HEK293 (cell line): ENCODE results near the gene HMGN2.

ENCODE experiments used
- CTCF ChIA-PET: fragments of 350-600 bp; formaldehyde crosslinking; extraction: SDS; loops from one replicate; lab custom pipeline; 2021; ENCODE audit warnings: antibody characterized with exemption; lab: Yijun Ruan, JAX
- POLR2A ChIA-PET: fragments of 300-600 bp; formaldehyde crosslinking; extraction: SDS; loops from one replicate; lab custom pipeline; 2020; ENCODE audit warnings: antibody characterized with exemption, inconsistent platforms; lab: Yijun Ruan, JAX
- H3K27ac ChIP-seq: fragments of 200-500 bp; sonication (Bioruptor generic); 2 replicates; pipeline ENCODE4 v1.5.1; 2014; ENCODE audit warnings: low read depth, low read length, control low read depth, inconsistent platforms; ENCODE audit errors: extremely low read depth
- H3K36me3 ChIP-seq, 2 experiments: fragments of 200-500 bp in 1 of 2; sonication (Bioruptor generic) in 1 of 2; 1 replicate in 1 of 2; 2 replicates in 1 of 2; pipeline ENCODE4 v1.5.1; 2014 to 2017; ENCODE audit warnings: inconsistent platforms in 2 of 2, low read length in 2 of 2; ENCODE audit not compliant: control insufficient read depth in 2 of 2, insufficient read depth in 1 of 2
- H3K4me1 ChIP-seq: fragments of 200-500 bp; sonication (Bioruptor generic); 2 replicates; pipeline ENCODE4 v1.5.1; 2014; ENCODE audit warnings: mild to moderate bottlenecking, low read length, inconsistent platforms; ENCODE audit not compliant: control insufficient read depth, insufficient read depth
- H3K4me3 ChIP-seq: 2 replicates; pipeline ENCODE4 v1.5.1; 2011; ENCODE audit warnings: low read depth, mild to moderate bottlenecking, control low read depth, low read length, moderate library complexity
- H3K9me3 ChIP-seq: fragments of 200-500 bp; sonication (Bioruptor generic); 2 replicates; pipeline ENCODE4 v1.5.1; 2014; ENCODE audit warnings: low read depth, low read length, inconsistent platforms; ENCODE audit not compliant: control insufficient read depth, insufficient read depth
- BCL11B ChIP-seq: fragments of 450-650 bp; formaldehyde crosslinking; IDR thresholded peaks from 2 replicates; pipeline ENCODE4 v1.5.1; 2016; ENCODE audit warnings: low read depth, missing biosample characterization, missing genetic modification characterization
- PATZ1 ChIP-seq: fragments of 450-650 bp; formaldehyde crosslinking; IDR thresholded peaks from 2 replicates; pipeline ENCODE4 v1.5.1; 2016; ENCODE audit warnings: missing biosample characterization, missing genetic modification characterization
- REPIN1 ChIP-seq: fragments of 450-650 bp; formaldehyde crosslinking; IDR thresholded peaks from 2 replicates; pipeline ENCODE4 v1.5.1; 2017; ENCODE audit warnings: missing biosample characterization, missing genetic modification characterization, low read depth
- SETDB1 ChIP-seq: IDR thresholded peaks from one replicate; pipeline ENCODE4 v1.6.1; 2017; ENCODE audit warnings: mild to moderate bottlenecking, low read length, moderate library complexity, mixed read lengths; ENCODE audit not compliant: insufficient read length
- ZBTB21 ChIP-seq: fragments of 450-650 bp; formaldehyde crosslinking; IDR thresholded peaks from 2 replicates; pipeline ENCODE4 v1.5.1; 2017; ENCODE audit warnings: missing biosample characterization, missing genetic modification characterization
- ZEB2 ChIP-seq: fragments of 450-650 bp; formaldehyde crosslinking; IDR thresholded peaks from 2 replicates; pipeline ENCODE4 v1.5.1; 2016; ENCODE audit warnings: missing biosample characterization, missing genetic modification characterization
- ZNF155 ChIP-seq: fragments of 450-650 bp; formaldehyde crosslinking; IDR thresholded peaks from 2 replicates; pipeline ENCODE4 v1.5.1; 2016; ENCODE audit warnings: missing biosample characterization, missing genetic modification characterization
- ZNF350 ChIP-seq: fragments of 450-650 bp; formaldehyde crosslinking; IDR thresholded peaks from 2 replicates; pipeline ENCODE4 v1.5.0; 2017; ENCODE audit warnings: missing biosample characterization, mild to moderate bottlenecking, missing genetic modification characterization
- ZNF366 ChIP-seq: fragments of 450-650 bp; formaldehyde crosslinking; conservative IDR thresholded peaks from 2 replicates; pipeline ENCODE4 v1.5.1; 2016; ENCODE audit warnings: missing biosample characterization, missing genetic modification characterization
- ZNF549 ChIP-seq: fragments of 450-650 bp; IDR thresholded peaks from 2 replicates; pipeline ENCODE4 v1.5.1; 2018; ENCODE audit warnings: missing biosample characterization, missing genetic modification characterization, mild to moderate bottlenecking, inconsistent platforms, moderate library complexity
- ZNF621 ChIP-seq: fragments of 450-650 bp; formaldehyde crosslinking; IDR thresholded peaks from 2 replicates; pipeline ENCODE4 v1.5.1; 2017; ENCODE audit warnings: missing biosample characterization, missing genetic modification characterization
- ZNF626 ChIP-seq: fragments of 450-650 bp; sonication (Bioruptor Pico); formaldehyde crosslinking; IDR thresholded peaks from 2 replicates; pipeline ENCODE4 v1.5.1; 2018; ENCODE audit warnings: missing biosample characterization, missing genetic modification characterization, inconsistent platforms
- ZNF670 ChIP-seq: fragments of 450-650 bp; formaldehyde crosslinking; IDR thresholded peaks from 2 replicates; pipeline ENCODE4 v1.5.1; 2016; ENCODE audit warnings: missing biosample characterization, missing genetic modification characterization, low read depth
- ZNF704 ChIP-seq: fragments of 450-650 bp; formaldehyde crosslinking; IDR thresholded peaks from 2 replicates; pipeline ENCODE4 v1.5.1; 2016; ENCODE audit warnings: missing biosample characterization, missing genetic modification characterization
- ZNF747 ChIP-seq: fragments of 450-650 bp; formaldehyde crosslinking; IDR thresholded peaks from 2 replicates; pipeline ENCODE4 v1.5.1; 2016; ENCODE audit warnings: missing biosample characterization, missing genetic modification characterization
- ZNF791 ChIP-seq: fragments of 450-650 bp; formaldehyde crosslinking; IDR thresholded peaks from 2 replicates; pipeline ENCODE4 v1.5.1; 2016; ENCODE audit warnings: missing biosample characterization, missing genetic modification characterization
- ZSCAN23 ChIP-seq: fragments of 450-650 bp; formaldehyde crosslinking; IDR thresholded peaks from 2 replicates; pipeline ENCODE4 v1.5.1; 2016; ENCODE audit warnings: missing biosample characterization, missing genetic modification characterization
- TF ChIP-seq, protein P1 (sequence below): fragments of 450-650 bp; formaldehyde crosslinking; IDR thresholded peaks from 2 replicates; pipeline ENCODE4 v1.5.1; 2016; ENCODE audit warnings: missing biosample characterization, missing genetic modification characterization
- TF ChIP-seq, protein P2 (sequence below): fragments of 450-650 bp; formaldehyde crosslinking; IDR thresholded peaks from 2 replicates; pipeline ENCODE4 v1.5.1; 2016; ENCODE audit warnings: missing biosample characterization, missing genetic modification characterization
- TF ChIP-seq, protein P3 (sequence below): fragments of 450-650 bp; formaldehyde crosslinking; IDR thresholded peaks from 2 replicates; pipeline ENCODE4 v1.5.1; 2017; ENCODE audit warnings: missing biosample characterization, missing genetic modification characterization
- TF ChIP-seq, protein P4 (sequence below): fragments of 450-650 bp; formaldehyde crosslinking; IDR thresholded peaks from 2 replicates; pipeline ENCODE4 v1.5.1; 2016; ENCODE audit warnings: missing biosample characterization, missing genetic modification characterization, low read depth
- TF ChIP-seq, protein P5 (sequence below): fragments of 450-650 bp; formaldehyde crosslinking; IDR thresholded peaks from 2 replicates; pipeline ENCODE4 v1.5.1; 2016; ENCODE audit warnings: missing biosample characterization, missing genetic modification characterization

The HMGN2 gene

DNA sequence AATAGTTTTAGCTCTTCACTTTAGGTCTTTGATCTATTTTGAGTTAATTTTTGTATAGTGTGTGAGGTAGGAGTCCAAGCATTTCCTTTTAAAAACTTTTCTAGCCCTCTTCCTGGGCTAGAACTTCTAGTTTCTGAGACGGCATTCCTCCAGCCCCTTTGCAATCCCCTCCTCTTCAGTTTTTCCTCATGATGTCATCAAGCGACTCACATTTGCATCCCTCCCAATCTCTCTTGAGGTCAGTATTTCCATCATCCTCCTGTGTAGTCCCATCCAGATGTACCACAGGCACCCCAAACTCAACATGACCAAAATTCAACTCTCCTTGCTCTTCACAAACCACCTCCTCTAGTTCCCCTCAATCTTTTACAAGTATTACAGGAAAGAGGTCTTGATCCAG lies 10.7 kb downstream of the HMGN2 start:
- Histone ChIP-seq H3K36me3 (peaks cover 8 to 11% of the 10 kb centered on the region in 2 experiments), H3K9me3 (no peaks in the 10 kb centered on the region), H3K27ac (no peak overlapping the region), H3K4me1 (no peaks in the 10 kb centered on the region), H3K4me3 (no peak overlapping the region)
- POLR2A ChIA-PET = interaction anchor here (0.7 kb wide), 1 partner anchor 11 kb away, joined by 3 read pairs; the partner anchor contains the start of gene HMGN2
- CTCF ChIA-PET = interaction anchor here (0.7 kb wide), 1 partner anchor 66 kb away, joined by 3 read pairs; no protein-coding TSS in a partner anchor
- TF ChIP-seq, protein P1, sequence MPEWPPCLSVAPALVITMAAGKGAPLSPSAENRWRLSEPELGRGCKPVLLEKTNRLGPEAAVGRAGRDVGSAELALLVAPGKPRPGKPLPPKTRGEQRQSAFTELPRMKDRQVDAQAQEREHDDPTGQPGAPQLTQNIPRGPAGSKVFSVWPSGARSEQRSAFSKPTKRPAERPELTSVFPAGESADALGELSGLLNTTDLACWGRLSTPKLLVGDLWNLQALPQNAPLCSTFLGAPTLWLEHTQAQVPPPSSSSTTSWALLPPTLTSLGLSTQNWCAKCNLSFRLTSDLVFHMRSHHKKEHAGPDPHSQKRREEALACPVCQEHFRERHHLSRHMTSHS (tag by site-specific recombination) = no peak
- TF ChIP-seq PATZ1 = no peak
- no peak for TF ChIP-seq ZNF350 (tag by site-specific recombination)
- no peak for TF ChIP-seq SETDB1
- TF ChIP-seq, protein P2, sequence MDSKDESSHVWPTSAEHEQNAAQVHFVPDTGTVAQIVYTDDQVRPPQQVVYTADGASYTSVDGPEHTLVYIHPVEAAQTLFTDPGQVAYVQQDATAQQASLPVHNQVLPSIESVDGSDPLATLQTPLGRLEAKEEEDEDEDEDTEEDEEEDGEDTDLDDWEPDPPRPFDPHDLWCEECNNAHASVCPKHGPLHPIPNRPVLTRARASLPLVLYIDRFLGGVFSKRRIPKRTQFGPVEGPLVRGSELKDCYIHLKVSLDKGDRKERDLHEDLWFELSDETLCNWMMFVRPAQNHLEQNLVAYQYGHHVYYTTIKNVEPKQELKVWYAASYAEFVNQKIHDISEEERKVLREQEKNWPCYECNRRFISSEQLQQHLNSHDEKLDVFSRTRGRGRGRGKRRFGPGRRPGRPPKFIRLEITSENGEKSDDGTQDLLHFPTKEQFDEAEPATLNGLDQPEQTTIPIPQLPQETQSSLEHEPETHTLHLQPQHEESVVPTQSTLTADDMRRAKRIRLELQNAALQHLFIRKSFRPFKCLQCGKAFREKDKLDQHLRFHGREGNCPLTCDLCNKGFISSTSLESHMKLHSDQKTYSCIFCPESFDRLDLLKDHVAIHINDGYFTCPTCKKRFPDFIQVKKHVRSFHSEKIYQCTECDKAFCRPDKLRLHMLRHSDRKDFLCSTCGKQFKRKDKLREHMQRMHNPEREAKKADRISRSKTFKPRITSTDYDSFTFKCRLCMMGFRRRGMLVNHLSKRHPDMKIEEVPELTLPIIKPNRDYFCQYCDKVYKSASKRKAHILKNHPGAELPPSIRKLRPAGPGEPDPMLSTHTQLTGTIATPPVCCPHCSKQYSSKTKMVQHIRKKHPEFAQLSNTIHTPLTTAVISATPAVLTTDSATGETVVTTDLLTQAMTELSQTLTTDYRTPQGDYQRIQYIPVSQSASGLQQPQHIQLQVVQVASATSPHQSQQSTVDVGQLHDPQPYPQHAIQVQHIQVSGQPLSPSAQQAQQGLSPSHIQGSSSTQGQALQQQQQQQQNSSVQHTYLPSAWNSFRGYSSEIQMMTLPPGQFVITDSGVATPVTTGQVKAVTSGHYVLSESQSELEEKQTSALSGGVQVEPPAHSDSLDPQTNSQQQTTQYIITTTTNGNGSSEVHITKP (tag by site-specific recombination) = no peak
- TF ChIP-seq, protein P3, sequence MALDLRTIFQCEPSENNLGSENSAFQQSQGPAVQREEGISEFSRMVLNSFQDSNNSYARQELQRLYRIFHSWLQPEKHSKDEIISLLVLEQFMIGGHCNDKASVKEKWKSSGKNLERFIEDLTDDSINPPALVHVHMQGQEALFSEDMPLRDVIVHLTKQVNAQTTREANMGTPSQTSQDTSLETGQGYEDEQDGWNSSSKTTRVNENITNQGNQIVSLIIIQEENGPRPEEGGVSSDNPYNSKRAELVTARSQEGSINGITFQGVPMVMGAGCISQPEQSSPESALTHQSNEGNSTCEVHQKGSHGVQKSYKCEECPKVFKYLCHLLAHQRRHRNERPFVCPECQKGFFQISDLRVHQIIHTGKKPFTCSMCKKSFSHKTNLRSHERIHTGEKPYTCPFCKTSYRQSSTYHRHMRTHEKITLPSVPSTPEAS = 0 out of 2 replicates have a peak, but pooled peaks have one; percentile 7
- TF ChIP-seq ZNF747 (tag by site-specific recombination) = no peak
- TF ChIP-seq ZSCAN23 (tag by site-specific recombination) = no peak
- TF ChIP-seq ZNF626 (tag by site-specific recombination) = no peak
- TF ChIP-seq ZNF670 (tag by site-specific recombination) = no peak
- no peak for TF ChIP-seq REPIN1 (tag by site-specific recombination)
- peak; percentile 86 for TF ChIP-seq ZBTB21
- TF ChIP-seq ZNF791 = no peak
- no peak for TF ChIP-seq ZNF366 (tag by site-specific recombination)
- TF ChIP-seq, protein P4, sequence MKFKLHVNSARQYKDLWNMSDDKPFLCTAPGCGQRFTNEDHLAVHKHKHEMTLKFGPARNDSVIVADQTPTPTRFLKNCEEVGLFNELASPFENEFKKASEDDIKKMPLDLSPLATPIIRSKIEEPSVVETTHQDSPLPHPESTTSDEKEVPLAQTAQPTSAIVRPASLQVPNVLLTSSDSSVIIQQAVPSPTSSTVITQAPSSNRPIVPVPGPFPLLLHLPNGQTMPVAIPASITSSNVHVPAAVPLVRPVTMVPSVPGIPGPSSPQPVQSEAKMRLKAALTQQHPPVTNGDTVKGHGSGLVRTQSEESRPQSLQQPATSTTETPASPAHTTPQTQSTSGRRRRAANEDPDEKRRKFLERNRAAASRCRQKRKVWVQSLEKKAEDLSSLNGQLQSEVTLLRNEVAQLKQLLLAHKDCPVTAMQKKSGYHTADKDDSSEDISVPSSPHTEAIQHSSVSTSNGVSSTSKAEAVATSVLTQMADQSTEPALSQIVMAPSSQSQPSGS (tag by site-specific recombination) = peak; percentile 82; the same call in 1 of the 2 replicates
- no peak for TF ChIP-seq ZNF549 (tag by site-specific recombination)
- no peak for TF ChIP-seq ZNF621 (tag by site-specific recombination)
- TF ChIP-seq ZNF155 (tag by site-specific recombination) = no peak
- TF ChIP-seq, protein P5, sequence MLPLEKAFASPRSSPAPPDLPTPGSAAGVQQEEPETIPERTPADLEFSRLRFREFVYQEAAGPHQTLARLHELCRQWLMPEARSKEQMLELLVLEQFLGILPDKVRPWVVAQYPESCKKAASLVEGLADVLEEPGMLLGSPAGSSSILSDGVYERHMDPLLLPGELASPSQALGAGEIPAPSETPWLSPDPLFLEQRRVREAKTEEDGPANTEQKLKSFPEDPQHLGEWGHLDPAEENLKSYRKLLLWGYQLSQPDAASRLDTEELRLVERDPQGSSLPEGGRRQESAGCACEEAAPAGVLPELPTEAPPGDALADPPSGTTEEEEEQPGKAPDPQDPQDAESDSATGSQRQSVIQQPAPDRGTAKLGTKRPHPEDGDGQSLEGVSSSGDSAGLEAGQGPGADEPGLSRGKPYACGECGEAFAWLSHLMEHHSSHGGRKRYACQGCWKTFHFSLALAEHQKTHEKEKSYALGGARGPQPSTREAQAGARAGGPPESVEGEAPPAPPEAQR = no peak
- no peak for TF ChIP-seq ZNF704
- no peak for TF ChIP-seq ZEB2 (tag by site-specific recombination)
- no peak for TF ChIP-seq BCL11B
